ENCODE data around the gene AFTPH. TPM values are rescaled to one million over a fixed set of nuclear protein-coding genes. Genes with fewer than 3 reads are reported as not detected.
A peak's percentile ranks its signal among the peaks of the same experiment; 100 is the strongest.

The AFTPH gene
- total RNA-seq, 4 donors from 2014 or later = 51.7 to 56.7 (median 53.2) TPM

GRCh38 chr2:64516651-64517510 is 7.2 kb upstream of the AFTPH start:
- Histone ChIP-seq H3K4me1 (no peaks in the 10 kb centered on the region), H3K9me3 (no peaks in the 10 kb centered on the region), H3K27me3 (no peaks in the 10 kb centered on the region), H3K36me3 (no peaks in the 10 kb centered on the region), H3K27ac (no peak overlapping the region), H3K4me3 (replicated peaks in 1 of 3) (no peak overlapping the region)
- TF ChIP-seq CTCF (IDR thresholded peaks at IDR 0.05) = no peak
- TF ChIP-seq POLR2A (IDR thresholded peaks at IDR 0.05) = no peak
- intact Hi-C loops (cut with DNase I) = no loop called here
- DNase-seq = no peak
- WGBS, 2 donors = 78 to 86% methylated on average over 7 of the region's 7 CpGs

GRCh38 chr2:64517511-64517884 is 6.6 kb upstream of the AFTPH start:
- Histone ChIP-seq H3K9me3 (no peaks in the 10 kb centered on the region), H3K27me3 (no peaks in the 10 kb centered on the region), H3K4me1 (no peaks in the 10 kb centered on the region), H3K27ac (no peak overlapping the region), H3K36me3 (no peaks in the 10 kb centered on the region), H3K4me3 (replicated peaks in 1 of 3) (no peak overlapping the region)
- TF ChIP-seq CTCF (IDR thresholded peaks at IDR 0.05) (no peak), POLR2A (IDR thresholded peaks at IDR 0.05) (no peak)
- no peak for DNase-seq
- intact Hi-C loops (cut with DNase I) = no loop called here

- no peaks in the 10 kb centered on the region for H3K36me3 ChIP-seq
- peak overlapping the region in 2 of 3 donors; percentile 56 to 78 for H3K4me3 ChIP-seq (replicated peaks in 1 of 3)
- intact Hi-C loops (cut with DNase I) = loop anchor here (5.0 kb wide), 1 partner anchor 344 kb away; no protein-coding TSS in a partner anchor
- DNase-seq = peak; percentile 53 to 64
- peaks cover 0 to 7% of the 10 kb centered on the region in 2 donors for H3K4me1 ChIP-seq
- no peaks in the 10 kb centered on the region for H3K27me3 ChIP-seq
- WGBS, 2 donors = 1% methylated on average over 16 of the region's 16 CpGs
- peak; percentile 53 to 80 (median 68) for TF ChIP-seq CTCF (IDR thresholded peaks at IDR 0.05)
- no peak for TF ChIP-seq POLR2A (IDR thresholded peaks at IDR 0.05)
- no peaks in the 10 kb centered on the region for H3K9me3 ChIP-seq
- no peak overlapping the region for H3K27ac ChIP-seq
Observed at GRCh38 chr2:64522843-64523428, 1.2 kb upstream of the AFTPH start.

- no peak for TF ChIP-seq POLR2A (IDR thresholded peaks at IDR 0.05)
- peak overlapping the region; percentile 81 to 94 (median 82) for H3K27ac ChIP-seq
- peaks cover 0 to 7% of the 10 kb centered on the region in 2 donors for H3K4me1 ChIP-seq
- intact Hi-C loops (cut with DNase I) = loop anchor here (5.0 kb wide), 1 partner anchor 343 kb away; no protein-coding TSS in a partner anchor
- H3K27me3 ChIP-seq = no peaks in the 10 kb centered on the region
- peak overlapping the region; percentile 68 to 86 (median 78) for H3K4me3 ChIP-seq (replicated peaks in 1 of 3)
- 0 to 1% methylated on average over 8 to 22 of the region's 48 CpGs for WGBS, 2 donors
- no peaks in the 10 kb centered on the region for H3K36me3 ChIP-seq
- no peaks in the 10 kb centered on the region for H3K9me3 ChIP-seq
- DNase-seq = peak; percentile 19 to 32
Observed at GRCh38 chr2:64524604-64525316, 632 bp downstream of the AFTPH start.

GRCh38 chr2:64525317-64525613 is 1.1 kb downstream of the AFTPH start:
- WGBS, 2 donors = 16 to 17% methylated on average over 4 of the region's 4 CpGs
- TF ChIP-seq CTCF (IDR thresholded peaks at IDR 0.05) (no peak), POLR2A (IDR thresholded peaks at IDR 0.05) (no peak)
- peaks cover 0 to 7% of the 10 kb centered on the region in 2 donors for H3K4me1 ChIP-seq

More at GRCh38 chr2:64525317-64525613, 1.1 kb downstream of the AFTPH start:
- Histone ChIP-seq H3K27ac (peak overlapping the region in 1 of 3 donors; percentile 82), H3K27me3 (no peaks in the 10 kb centered on the region), H3K9me3 (no peaks in the 10 kb centered on the region), H3K36me3 (no peaks in the 10 kb centered on the region), H3K4me3 (replicated peaks in 1 of 3) (peak overlapping the region in 1 of 3 donors; percentile 78)
- intact Hi-C loops (cut with DNase I) = no loop called here
- DNase-seq = no peak
